ENCODE results near the gene LRWD1.

DNA sequence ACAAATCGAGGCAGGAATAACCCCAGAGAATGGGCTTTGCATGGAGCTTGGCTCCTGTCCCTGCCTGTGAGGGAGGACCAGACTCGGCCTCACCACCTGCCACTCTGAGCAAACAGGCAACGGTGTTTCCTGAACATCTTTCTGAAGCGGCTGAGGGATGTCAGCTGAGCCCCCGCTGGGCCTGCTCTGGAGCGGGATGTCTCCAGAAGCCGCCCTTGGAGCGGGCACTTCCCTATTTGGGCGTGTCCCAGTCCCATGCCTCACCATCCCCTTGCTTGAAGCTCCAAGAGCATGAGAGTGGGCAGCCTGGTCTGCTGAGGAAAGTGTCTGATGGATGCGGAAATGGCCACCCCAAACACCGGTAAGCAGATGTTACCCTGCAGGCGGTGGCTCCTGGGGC lies 10.3 kb upstream of the LRWD1 start:
- TF ChIP-seq, protein P1, sequence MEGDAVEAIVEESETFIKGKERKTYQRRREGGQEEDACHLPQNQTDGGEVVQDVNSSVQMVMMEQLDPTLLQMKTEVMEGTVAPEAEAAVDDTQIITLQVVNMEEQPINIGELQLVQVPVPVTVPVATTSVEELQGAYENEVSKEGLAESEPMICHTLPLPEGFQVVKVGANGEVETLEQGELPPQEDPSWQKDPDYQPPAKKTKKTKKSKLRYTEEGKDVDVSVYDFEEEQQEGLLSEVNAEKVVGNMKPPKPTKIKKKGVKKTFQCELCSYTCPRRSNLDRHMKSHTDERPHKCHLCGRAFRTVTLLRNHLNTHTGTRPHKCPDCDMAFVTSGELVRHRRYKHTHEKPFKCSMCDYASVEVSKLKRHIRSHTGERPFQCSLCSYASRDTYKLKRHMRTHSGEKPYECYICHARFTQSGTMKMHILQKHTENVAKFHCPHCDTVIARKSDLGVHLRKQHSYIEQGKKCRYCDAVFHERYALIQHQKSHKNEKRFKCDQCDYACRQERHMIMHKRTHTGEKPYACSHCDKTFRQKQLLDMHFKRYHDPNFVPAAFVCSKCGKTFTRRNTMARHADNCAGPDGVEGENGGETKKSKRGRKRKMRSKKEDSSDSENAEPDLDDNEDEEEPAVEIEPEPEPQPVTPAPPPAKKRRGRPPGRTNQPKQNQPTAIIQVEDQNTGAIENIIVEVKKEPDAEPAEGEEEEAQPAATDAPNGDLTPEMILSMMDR (IDR thresholded peaks at IDR 0.05), result no peak
- TF ChIP-seq POLR2A (IDR thresholded peaks at IDR 0.05) (no peak), EP300 (IDR thresholded peaks at IDR 0.05) (no peak)
